Right lobe of liver (tissue), 4 donors: ENCODE data around the gene PACS2.

Experiments used
- POLR2A ChIP-seq: fragments of 450-650 bp; IDR thresholded peaks from one replicate; pipeline ENCODE4 v1.6.1; 2017; ENCODE audit warnings: antibody characterized with exemption, mild to moderate bottlenecking
- TF ChIP-seq, protein P1 (sequence below), 4 donors: fragments of 200-600 bp in 3 of 4; fragments of 450-650 bp in 1 of 4; IDR thresholded peaks; one replicate each; pipeline versions ENCODE4 v1.5.1 to v1.8.0; 2016 to 2022; ENCODE audit warnings: antibody characterized with exemption in 4 of 4, mild to moderate bottlenecking in 2 of 4
- donor health status: DM: no; HTN: no; CAD: no.
- donor health status: DM: no; HTN: no; CAD: no.
- donor health status: DM: no; HTN: yes; CAD: no.

DNA sequence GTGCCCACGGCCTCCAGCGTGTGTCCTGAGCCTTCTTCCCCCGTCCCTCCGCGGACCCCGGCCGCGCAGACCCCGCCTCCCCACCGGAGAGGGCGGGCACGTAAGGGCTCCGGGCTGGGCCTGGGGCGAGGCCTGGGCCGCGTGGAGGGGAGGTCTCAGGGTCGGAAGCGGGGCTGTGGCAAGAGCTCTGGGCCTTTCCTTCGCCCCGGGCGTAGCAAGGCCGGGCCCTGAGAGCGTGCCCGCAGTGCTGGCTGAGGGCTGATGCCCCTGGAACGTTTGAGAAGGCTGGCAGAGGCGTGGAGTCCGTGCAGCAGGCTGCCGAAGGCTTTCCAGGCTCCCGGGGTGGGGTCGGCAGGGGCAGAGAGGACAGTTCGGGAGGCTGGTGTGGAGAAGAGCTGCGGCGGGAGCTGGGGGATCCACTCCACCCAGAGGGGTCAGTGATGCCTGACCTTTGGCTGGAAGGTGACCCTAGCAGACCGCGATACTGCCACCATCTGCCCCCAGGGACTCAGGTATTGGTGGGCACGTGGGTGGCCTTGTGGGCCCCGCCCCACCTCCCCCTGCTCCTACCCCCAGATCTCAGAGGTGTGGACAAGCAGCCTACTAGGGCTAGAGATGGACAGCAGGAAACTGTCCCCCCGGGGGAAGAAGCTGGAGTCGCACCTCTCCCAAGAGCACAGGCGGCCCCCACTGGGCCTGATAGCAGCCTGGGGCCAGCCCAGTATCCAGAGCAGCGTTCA is 84.3 kb downstream of the PACS2 start:
- TF ChIP-seq, protein P1, sequence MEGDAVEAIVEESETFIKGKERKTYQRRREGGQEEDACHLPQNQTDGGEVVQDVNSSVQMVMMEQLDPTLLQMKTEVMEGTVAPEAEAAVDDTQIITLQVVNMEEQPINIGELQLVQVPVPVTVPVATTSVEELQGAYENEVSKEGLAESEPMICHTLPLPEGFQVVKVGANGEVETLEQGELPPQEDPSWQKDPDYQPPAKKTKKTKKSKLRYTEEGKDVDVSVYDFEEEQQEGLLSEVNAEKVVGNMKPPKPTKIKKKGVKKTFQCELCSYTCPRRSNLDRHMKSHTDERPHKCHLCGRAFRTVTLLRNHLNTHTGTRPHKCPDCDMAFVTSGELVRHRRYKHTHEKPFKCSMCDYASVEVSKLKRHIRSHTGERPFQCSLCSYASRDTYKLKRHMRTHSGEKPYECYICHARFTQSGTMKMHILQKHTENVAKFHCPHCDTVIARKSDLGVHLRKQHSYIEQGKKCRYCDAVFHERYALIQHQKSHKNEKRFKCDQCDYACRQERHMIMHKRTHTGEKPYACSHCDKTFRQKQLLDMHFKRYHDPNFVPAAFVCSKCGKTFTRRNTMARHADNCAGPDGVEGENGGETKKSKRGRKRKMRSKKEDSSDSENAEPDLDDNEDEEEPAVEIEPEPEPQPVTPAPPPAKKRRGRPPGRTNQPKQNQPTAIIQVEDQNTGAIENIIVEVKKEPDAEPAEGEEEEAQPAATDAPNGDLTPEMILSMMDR (IDR thresholded peaks at IDR 0.05), result no peak
- TF ChIP-seq POLR2A, result no peak
